ENCODE measurements around the gene MAML1.

Gene MAML1

DNA sequence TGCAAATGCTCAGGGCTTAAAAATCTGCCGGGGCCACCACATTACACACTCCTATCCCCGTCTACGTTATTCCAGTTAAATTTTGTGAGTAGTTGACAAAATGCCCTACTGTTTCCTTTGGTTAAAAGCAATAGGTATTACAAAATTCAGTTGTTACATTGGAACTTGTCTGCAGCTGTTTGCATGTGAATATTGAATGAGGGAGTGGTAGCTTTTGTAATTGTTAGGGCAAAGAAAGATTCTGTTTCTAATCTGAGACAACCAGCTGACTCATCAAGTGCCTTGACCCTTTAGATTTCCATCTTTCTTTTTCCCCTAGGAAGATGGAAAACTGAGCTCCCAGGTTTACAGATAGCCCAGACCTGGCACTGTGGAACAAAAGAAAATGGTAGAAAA, 30.2 kb downstream of the MAML1 start:
- no peak for DNase-seq (ENCODE audit: low read depth)
- H3K4me3 ChIP-seq (ENCODE audit: low read depth, low read length): no peak overlapping the region
- TF ChIP-seq, protein P1, sequence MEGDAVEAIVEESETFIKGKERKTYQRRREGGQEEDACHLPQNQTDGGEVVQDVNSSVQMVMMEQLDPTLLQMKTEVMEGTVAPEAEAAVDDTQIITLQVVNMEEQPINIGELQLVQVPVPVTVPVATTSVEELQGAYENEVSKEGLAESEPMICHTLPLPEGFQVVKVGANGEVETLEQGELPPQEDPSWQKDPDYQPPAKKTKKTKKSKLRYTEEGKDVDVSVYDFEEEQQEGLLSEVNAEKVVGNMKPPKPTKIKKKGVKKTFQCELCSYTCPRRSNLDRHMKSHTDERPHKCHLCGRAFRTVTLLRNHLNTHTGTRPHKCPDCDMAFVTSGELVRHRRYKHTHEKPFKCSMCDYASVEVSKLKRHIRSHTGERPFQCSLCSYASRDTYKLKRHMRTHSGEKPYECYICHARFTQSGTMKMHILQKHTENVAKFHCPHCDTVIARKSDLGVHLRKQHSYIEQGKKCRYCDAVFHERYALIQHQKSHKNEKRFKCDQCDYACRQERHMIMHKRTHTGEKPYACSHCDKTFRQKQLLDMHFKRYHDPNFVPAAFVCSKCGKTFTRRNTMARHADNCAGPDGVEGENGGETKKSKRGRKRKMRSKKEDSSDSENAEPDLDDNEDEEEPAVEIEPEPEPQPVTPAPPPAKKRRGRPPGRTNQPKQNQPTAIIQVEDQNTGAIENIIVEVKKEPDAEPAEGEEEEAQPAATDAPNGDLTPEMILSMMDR (IDR thresholded peaks at IDR 0.05; ENCODE audit: low read depth, low read length, missing control alignments): no peak

DNA sequence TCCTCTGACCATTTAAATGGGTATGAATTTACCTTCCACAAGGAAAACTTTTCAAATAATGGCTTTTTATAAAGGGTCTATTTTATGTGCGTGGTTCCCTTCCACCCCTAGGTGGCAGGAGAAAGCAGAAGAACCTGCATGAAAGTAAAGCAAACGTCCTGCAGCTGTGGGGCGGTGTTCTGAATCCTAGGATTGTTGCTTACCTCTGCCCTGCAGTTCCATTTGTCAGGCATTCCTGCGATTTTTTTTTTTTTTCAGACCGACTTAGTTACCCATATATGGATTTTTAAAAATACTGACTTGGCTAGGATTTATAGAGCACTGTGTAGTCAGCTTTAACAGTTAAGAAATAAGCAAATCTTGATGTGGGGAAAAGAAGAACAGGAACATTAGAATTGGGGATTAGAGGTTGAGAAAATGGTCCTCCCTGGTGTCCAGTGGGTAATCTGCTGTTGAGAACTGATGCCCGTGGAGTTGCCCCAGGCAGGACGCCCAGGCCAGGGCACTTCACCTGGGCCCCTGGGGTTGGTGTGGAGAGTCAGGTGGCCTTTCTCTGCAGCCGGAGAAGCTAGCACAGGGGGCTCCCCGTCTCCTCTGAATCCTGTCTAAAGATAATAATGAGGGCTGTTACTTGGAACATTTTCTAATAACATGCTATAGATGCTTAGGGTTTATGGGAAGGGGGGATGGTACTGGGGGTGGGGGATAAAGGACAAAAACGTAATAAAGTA, 30.8 kb downstream of the MAML1 start:
- TF ChIP-seq, protein P1 (IDR thresholded peaks at IDR 0.05; ENCODE audit: low read depth, low read length, missing control alignments): peak; percentile 79
- H3K4me3 ChIP-seq (ENCODE audit: low read depth, low read length): no peak overlapping the region
- DNase-seq (ENCODE audit: low read depth): peak; percentile 36

DNA sequence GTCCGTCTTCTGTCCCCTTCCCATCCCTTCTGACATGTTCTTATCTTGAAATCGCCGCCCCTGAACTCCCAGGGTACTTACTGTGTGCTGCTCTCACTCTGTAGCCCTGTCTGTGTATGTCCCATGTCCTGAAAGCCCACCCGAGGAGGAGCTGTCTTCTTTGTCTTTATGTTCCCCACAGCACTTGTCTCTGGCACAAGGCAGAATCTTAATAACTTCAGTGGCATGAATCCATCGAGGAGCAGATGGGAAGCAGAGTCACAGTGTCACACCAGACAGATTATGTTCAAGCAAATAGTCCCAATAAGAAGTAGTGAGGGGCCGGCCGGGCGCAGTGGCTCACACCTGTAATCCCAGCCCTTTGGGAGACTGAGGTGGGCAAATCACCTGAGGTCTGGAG, 31.4 kb downstream of the MAML1 start:
- no peak for DNase-seq (ENCODE audit: low read depth)
- TF ChIP-seq, protein P1 (IDR thresholded peaks at IDR 0.05; ENCODE audit: low read depth, low read length, missing control alignments): no peak
- H3K4me3 ChIP-seq (ENCODE audit: low read depth, low read length): no peak overlapping the region

DNA sequence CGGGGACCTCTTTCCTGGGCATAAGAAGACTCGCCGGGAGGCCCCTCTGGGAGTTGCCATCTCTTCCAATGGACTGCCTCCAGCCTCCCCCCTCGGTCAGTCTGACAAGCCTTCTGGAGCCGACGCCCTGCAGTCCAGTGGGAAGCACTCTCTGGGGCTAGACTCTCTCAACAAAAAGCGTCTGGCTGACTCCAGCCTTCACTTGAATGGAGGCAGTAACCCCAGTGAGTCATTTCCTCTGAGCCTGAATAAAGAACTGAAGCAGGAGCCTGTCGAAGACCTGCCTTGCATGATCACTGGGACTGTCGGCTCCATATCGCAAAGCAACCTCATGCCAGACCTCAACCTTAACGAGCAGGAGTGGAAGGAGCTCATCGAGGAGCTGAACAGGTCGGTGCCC, 32.8 kb downstream of the MAML1 start:
- no peak for DNase-seq (ENCODE audit: low read depth)
- no peak overlapping the region for H3K4me3 ChIP-seq (ENCODE audit: low read depth, low read length)
- TF ChIP-seq, protein P1 (IDR thresholded peaks at IDR 0.05; ENCODE audit: low read depth, low read length, missing control alignments): no peak

DNA sequence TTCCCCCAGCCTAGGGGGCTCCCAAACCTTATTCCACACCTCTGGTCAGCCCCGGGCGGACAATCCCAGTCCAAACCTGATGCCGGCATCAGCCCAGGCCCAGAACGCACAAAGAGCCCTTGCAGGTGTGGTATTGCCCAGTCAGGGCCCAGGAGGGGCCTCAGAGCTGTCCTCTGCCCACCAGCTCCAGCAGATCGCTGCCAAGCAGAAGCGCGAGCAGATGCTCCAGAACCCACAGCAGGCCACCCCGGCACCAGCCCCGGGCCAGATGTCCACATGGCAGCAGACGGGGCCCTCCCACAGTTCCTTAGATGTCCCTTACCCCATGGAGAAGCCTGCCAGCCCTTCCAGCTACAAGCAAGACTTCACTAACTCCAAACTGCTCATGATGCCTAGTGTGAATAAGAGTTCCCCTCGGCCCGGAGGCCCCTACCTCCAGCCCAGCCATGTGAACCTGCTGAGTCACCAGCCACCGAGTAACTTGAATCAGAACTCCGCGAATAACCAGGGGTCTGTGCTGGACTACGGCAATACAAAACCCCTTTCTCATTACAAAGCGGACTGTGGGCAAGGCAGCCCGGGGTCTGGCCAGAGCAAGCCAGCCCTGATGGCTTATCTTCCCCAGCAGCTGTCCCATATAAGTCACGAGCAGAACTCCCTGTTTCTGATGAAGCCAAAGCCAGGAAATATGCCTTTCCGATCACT, 33.6 kb downstream of the MAML1 start:
- DNase-seq (ENCODE audit: low read depth): no peak
- TF ChIP-seq, protein P1 (IDR thresholded peaks at IDR 0.05; ENCODE audit: low read depth, low read length, missing control alignments): no peak
- H3K4me3 ChIP-seq (ENCODE audit: low read depth, low read length): no peak overlapping the region

DNA sequence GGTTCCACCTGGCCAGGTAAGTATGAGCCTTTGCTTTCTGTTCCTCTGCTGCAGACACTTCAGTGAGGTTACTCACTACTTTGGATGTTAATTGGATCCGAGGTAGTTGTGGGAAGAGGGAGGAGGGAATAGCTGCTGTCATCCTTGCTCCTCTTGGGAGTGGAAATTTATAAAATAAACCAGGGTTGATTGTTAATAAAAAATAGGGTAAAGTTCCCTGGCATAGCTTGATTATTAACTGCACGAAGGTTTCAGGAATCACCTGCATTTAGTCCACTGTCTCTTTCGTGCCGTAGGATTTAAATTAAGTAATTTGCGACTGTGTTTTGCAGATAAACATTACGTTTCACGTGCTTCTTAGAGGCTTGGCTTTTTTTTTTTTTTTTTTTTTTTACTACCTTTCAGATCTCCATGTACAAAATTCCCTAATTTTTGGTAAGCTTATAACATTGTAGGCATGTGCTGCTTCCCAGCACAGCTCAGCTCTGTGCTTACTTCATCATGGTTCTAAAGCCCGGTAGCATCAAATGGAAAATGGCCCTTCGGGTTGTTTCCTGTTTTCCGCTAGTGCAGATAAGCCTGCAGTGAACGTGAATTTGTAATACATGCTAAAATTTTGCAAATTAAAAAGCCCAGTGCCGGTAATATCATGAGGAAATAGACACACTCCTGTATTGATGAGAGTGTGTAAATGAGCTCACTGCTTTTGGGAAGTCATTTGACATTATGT, 34.3 kb downstream of the MAML1 start:
- TF ChIP-seq, protein P1 (IDR thresholded peaks at IDR 0.05; ENCODE audit: low read depth, low read length, missing control alignments): no peak
- DNase-seq (ENCODE audit: low read depth): no peak
- H3K4me3 ChIP-seq (ENCODE audit: low read depth, low read length): no peak overlapping the region
